Heart right ventricle (tissue), 16 donors: Measurements from ENCODE around the gene RTL5. TPM values are rescaled to one million over a fixed set of nuclear protein-coding genes. Genes with fewer than 3 reads are reported as not detected.
A peak's percentile ranks its signal among the peaks of the same experiment; 100 is the strongest.

Experiments used
- ATAC-seq, 8 donors: fragments of 200-7000 bp; cut with Tn5 transposase; one replicate each; pipeline ENCODE4 v1.9.1; 2020; ENCODE audit warnings: mild to moderate bottlenecking in 8 of 8, moderate library complexity in 8 of 8, moderate number of reproducible peaks in 1 of 8
- DNase-seq, 2 donors: peaks; one replicate each; pipeline ENCODE4 v3.0.0-alpha.2; 2020
- H3K27ac ChIP-seq, 10 donors: fragments of 200-600 bp; sonication (generic) in 2 of 10; one replicate each; pipeline versions ENCODE4 v1.5.0 to v1.8.0; 2020 to 2022; ENCODE audit warnings: mild to moderate bottlenecking in 3 of 10
- H3K27me3 ChIP-seq, 7 donors: fragments of 200-600 bp; one replicate each; pipeline ENCODE4 v1.8.0; 2021 to 2022; ENCODE audit warnings: mild to moderate bottlenecking in 2 of 7
- H3K36me3 ChIP-seq, 9 donors: fragments of 200-600 bp; sonication (generic) in 1 of 9; one replicate each; pipeline versions ENCODE4 v1.5.0 to v1.8.0; 2020 to 2022; ENCODE audit warnings: mild to moderate bottlenecking in 2 of 9
- H3K4me1 ChIP-seq, 9 donors: fragments of 200-600 bp; sonication (generic) in 1 of 9; one replicate each; pipeline versions ENCODE4 v1.5.0 to v1.8.0; 2020 to 2022; ENCODE audit warnings: mild to moderate bottlenecking in 4 of 9
- H3K4me3 ChIP-seq, 10 donors: fragments of 200-600 bp; sonication (generic) in 2 of 10; one replicate each; pipeline versions ENCODE4 v1.5.0 to v1.8.0; 2020 to 2022; ENCODE audit warnings: mild to moderate bottlenecking in 7 of 10, moderate library complexity in 2 of 10
- H3K9me3 ChIP-seq, 11 donors: fragments of 200-600 bp in 10 of 11; sonication (generic) in 2 of 11; one replicate each; pipeline versions ENCODE4 v1.5.0 to v1.8.0; 2013 to 2022; ENCODE audit warnings: mild to moderate bottlenecking in 2 of 11, control low read depth in 1 of 11, moderate library complexity in 1 of 11
- WGBS, 2 donors: extraction: QIAGEN DNeasy Blood & Tissue Kit; methylation state at CpG; one replicate each; pipeline ENCODE4 v1.1.7; 2013; ENCODE audit warnings: inconsistent platforms in 1 of 2; 5-methylcytosine and 5-hydroxymethylcytosine counted together
- intact Hi-C, 10 donors: fragments of 100-400 bp; cut with DNase I; formaldehyde crosslinking; loops; one replicate each; pipeline versions ENCODE4 v1.11.1 to v1.14.2; 2022
- polyA plus RNA-seq, 2 donors: library from polyadenylated mRNA; stranded (reverse); fragments of 200-250 nt; gene quantifications; one replicate each; pipeline ENCODE4 v1.2.3, GENCODE V29; 2013
- total RNA-seq, 10 donors: library from RNA; stranded (reverse); fragmentation: NEBNext Ultra II Directional in 3 of 10; extraction: Animal tissue kit (Norgen Biotek cat#: 25700) in 3 of 10; gene quantifications; one replicate each; pipeline versions ENCODE4 v1.2.1 to v1.2.4, GENCODE V29; 2021 to 2023
- TF ChIP-seq, protein P1 (sequence below), 9 donors: fragments of 200-600 bp; sonication (generic) in 2 of 9; IDR thresholded peaks; one replicate each; pipeline versions ENCODE4 v1.5.0 to v1.8.0; 2021 to 2022; ENCODE audit warnings: antibody characterized with exemption in 9 of 9, mild to moderate bottlenecking in 5 of 9, moderate library complexity in 1 of 9
- donor health status: Arrhythmogenic right ventricular cardiomyopathy.
- donor health status: ischemic (EF 13 %, LVEDD 7.1; RV severe dilation, severe dysfunction).
- donor health status: healthy with polysubstance abuse.
- donor health status: DM: no; HTN: yes; CAD: no.
- donor health status: DM: no; HTN: no; CAD: no.
- donor health status: ischemic (EF 25% LVEDD 6.9; RV normal size, moderate dysfunction).
- donor health status: ischemic (EF 25% LVEDD 5.7; RV mildly dilated, moderate dysfunction).
- donor health status: healthy.
- donor health status: DM: yes; HTN: yes; CAD: no.
- donor health status: Ischemic cardiomyopathy.
- donor health status: ischemic (EF 35%, LVEDD 5.7; RV mildly dilated, moderate dysfunction).
- donor health status: nonischemic (EF 11% LVEDD 7.7; RV severe dilation, severe dysfunction).
- donor health status: DM: yes; HTN: yes; CAD: no.
- donor health status: PGD.
- donor health status: ischemic (EF 29% LVEDD 5.4; RV normal size, mild dysfunction).
- donor health status: nonischemic (EF 23%, LVEDD 6.1; RV moderate dilation, normal function).

Gene RTL5
- total and polyA plus RNA-seq, 12 donors = 1.1 to 5.4 (median 2.6) TPM

DNA sequence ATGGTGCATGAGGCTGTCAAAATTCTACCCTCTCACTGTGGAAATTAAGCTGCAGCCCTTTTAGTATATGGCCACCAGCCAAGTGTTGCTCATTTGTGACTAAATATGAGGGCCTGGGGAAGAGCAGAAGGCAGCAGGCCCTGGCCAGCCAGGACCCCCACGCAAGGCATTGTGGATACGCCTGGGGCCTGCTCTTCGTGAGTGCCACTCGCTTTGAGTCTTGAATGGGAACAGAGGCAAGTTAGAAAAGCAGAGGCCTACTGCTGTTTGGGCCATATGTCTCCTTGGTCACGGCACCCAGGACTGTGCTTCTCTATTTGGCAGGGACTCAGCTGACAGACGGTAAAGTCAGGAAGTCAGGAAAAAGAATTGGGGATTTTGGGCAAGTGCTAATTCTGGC lies 10.9 kb downstream of the RTL5 start:
- 57 to 72% methylated on average over 6 of the region's 6 CpGs for WGBS, 2 donors
- intact Hi-C loops = loop anchor here in 3 of 10 donors (5.0 to 10.0 kb wide), 4 partner anchors 39 to 206 kb away; partner anchors contain the start of gene NHSL2 (in 1 of the 3)
- peak overlapping the region in 9 of 10 donors; percentile 44 to 87 (median 68) for H3K27ac ChIP-seq
- TF ChIP-seq, protein P1, sequence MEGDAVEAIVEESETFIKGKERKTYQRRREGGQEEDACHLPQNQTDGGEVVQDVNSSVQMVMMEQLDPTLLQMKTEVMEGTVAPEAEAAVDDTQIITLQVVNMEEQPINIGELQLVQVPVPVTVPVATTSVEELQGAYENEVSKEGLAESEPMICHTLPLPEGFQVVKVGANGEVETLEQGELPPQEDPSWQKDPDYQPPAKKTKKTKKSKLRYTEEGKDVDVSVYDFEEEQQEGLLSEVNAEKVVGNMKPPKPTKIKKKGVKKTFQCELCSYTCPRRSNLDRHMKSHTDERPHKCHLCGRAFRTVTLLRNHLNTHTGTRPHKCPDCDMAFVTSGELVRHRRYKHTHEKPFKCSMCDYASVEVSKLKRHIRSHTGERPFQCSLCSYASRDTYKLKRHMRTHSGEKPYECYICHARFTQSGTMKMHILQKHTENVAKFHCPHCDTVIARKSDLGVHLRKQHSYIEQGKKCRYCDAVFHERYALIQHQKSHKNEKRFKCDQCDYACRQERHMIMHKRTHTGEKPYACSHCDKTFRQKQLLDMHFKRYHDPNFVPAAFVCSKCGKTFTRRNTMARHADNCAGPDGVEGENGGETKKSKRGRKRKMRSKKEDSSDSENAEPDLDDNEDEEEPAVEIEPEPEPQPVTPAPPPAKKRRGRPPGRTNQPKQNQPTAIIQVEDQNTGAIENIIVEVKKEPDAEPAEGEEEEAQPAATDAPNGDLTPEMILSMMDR (IDR thresholded peaks at IDR 0.05) = no peak
- H3K9me3 ChIP-seq = no peaks in the 10 kb centered on the region
- H3K27me3 ChIP-seq = peaks cover 0 to 46% (median 0%) of the 10 kb centered on the region in 7 donors
- peak in 2 of 8 donors; percentile 26 to 38 for ATAC-seq
- DNase-seq = no peak
- peaks cover under 1 to 56% (median 52%) of the 10 kb centered on the region in 9 donors for H3K4me1 ChIP-seq
- H3K36me3 ChIP-seq = no peaks in the 10 kb centered on the region
- H3K4me3 ChIP-seq = peak overlapping the region in 1 of 10 donors; percentile 4

DNA sequence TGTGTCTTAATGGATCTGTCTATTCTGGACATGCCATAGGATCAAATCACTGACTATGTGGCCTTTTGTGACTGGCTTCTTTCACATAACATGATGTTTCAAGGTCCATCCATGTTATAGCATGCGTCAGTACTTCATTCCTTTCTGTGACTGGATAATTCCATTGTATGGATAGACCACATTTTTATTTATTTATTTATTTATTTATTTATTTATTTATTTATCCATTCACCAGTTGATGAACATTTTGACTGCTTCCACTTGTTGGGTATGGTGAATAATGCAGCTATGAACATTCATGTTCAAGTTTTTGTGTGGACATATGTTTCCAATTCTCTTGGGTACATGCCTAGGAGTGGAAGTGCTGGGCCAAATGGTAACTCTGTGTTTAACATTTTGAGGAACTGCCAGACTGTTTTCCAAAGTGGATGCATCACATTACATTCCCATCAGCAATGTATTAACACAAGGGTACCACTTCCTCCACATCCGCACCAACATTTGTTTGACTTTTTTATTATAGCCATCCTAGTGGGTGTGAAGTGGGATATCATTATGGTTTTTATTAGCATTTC lies 14.0 kb downstream of the RTL5 start:
- Histone ChIP-seq H3K27me3 (peaks cover 0 to 48% (median 0%) of the 10 kb centered on the region in 7 donors), H3K4me3 (no peak overlapping the region), H3K4me1 (peaks cover 0 to 43% (median 26%) of the 10 kb centered on the region in 9 donors), H3K27ac (no peak overlapping the region), H3K36me3 (no peaks in the 10 kb centered on the region), H3K9me3 (no peaks in the 10 kb centered on the region)
- intact Hi-C loops = no loop called here
- ATAC-seq = no peak
- WGBS, 2 donors = 97 to 100% methylated on average over 2 of the region's 2 CpGs
- DNase-seq = no peak
- TF ChIP-seq, protein P1 (IDR thresholded peaks at IDR 0.05) = no peak

DNA sequence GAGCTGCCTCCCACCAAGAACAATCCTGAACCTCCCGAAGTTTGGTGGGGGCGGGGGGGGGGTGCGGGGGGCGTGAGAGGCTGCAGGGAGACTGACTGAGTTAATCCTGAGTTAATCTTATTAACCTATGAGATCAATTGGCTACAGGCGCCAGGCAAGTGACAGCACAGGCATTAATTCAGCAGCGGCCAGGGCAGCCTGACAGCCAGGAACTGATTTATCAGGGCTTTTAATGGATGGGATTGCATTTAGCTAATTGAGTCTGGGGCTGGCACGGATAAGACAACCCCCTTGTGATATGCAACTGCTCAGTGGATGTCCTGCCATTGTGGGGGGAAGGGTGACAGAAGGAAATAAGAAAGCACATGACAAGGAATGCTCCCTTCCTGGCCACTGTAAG lies 16.3 kb downstream of the RTL5 start:
- ATAC-seq (no peak), DNase-seq (no peak)
- 61 to 69% methylated on average over 7 of the region's 7 CpGs for WGBS, 2 donors
- intact Hi-C loops = no loop called here
- no peaks in the 10 kb centered on the region for H3K9me3 ChIP-seq
- H3K27me3 ChIP-seq = peaks cover 0 to 63% (median 0%) of the 10 kb centered on the region in 7 donors
- H3K4me3 ChIP-seq = no peak overlapping the region
- H3K36me3 ChIP-seq = no peaks in the 10 kb centered on the region
- peaks cover 0 to 20% (median 5%) of the 10 kb centered on the region in 9 donors for H3K4me1 ChIP-seq
- TF ChIP-seq, protein P1 (IDR thresholded peaks at IDR 0.05) = no peak
- no peak overlapping the region for H3K27ac ChIP-seq

DNA sequence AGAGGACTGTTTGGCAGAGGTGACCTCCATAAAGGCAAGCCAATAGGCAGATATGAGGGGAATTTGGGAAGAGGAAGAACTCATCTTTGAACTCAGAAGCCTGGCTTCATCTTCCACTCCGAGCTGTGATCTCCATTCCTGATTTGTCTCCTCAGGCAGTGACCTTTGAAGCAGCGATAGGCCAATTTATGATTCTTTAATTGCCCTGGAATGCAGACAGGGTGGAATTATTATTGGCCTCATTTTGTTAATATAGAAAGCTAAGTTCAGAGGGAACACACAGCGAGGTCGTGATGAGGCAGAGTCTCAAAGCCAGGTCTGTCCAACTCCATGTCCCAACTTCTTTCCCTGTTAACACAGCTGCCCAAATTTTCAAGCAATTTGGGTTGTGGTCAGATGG lies 16.9 kb downstream of the RTL5 start:
- Histone ChIP-seq H3K36me3 (no peaks in the 10 kb centered on the region), H3K27ac (peak overlapping the region in 1 of 10 donors; percentile 35), H3K27me3 (peaks cover 0 to 67% (median 0%) of the 10 kb centered on the region in 7 donors), H3K4me1 (peaks cover 0 to 19% (median 5%) of the 10 kb centered on the region in 9 donors), H3K4me3 (no peak overlapping the region), H3K9me3 (no peaks in the 10 kb centered on the region)
- no peak for DNase-seq
- intact Hi-C loops = no loop called here
- 77 to 81% methylated on average over 4 of the region's 4 CpGs for WGBS, 2 donors
- no peak for ATAC-seq
- TF ChIP-seq, protein P1 (IDR thresholded peaks at IDR 0.05) = no peak
